ENCODE data around the gene DHRS1. TPM values are rescaled to one million over a fixed set of nuclear protein-coding genes. Genes with fewer than 3 reads are reported as not detected.
"Not testable (repeated sequence)": the region's sequence is repeated elsewhere in the genome, so short reads cannot be mapped to it uniquely, and the experiment has no call there.

The DHRS1 gene
- polyA plus RNA-seq, 3 donors: 11.3 to 26.4 (median 14.8) TPM

GRCh38 chr14:24260026-24260779 is 39.4 kb downstream of the DHRS1 start:
- H3K27ac ChIP-seq (ENCODE audit: low read depth, low read length): no peak overlapping the region
- WGBS, 3 donors: 77 to 84% (median 83%) methylated on average over 16 of the region's 16 CpGs

- WGBS, 3 donors: 74 to 77% (median 77%) methylated on average over 16 of the region's 16 CpGs
These were observed 40.1 kb downstream of the DHRS1 start for GRCh38 chr14:24259282-24260025.

DNA sequence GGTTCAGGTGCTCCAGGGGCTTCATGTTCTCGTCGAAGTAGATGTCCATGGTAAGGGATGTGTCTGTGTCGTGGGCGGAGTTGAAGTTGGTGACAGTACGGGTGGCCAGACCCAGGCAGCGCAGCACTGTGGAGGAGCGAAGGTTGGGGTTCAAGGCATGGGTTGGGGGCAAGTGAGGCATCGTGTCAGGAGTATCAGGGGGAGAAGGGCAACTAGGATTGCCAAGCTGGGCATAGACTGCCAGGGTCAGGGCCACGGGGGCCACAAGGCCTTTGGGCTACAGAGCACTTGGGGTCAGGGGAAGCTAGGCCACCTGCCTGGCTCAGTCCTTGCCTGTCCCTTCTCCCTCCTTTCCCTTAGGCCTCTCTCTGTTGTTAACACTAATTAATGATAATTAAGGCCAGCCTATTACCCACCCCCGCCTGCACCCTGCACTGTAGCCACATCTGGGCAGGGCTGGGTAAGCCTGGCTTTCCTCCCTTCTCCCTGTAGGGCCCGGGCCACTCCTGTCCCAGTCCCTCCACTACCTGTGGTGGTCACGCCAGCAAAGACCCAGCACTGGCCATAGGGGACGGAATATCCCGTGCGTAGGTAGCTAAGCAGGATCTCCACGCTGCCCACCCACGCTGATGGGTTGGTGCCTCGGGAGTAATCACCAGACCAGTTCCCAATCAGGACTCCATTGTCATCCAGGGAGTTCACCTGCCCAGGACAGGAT is 40.9 kb downstream of the DHRS1 start:
- no peak overlapping the region for H3K27ac ChIP-seq (ENCODE audit: low read depth, low read length)
- WGBS, 3 donors: 83 to 88% (median 88%) methylated on average over 18 of the region's 18 CpGs

More at GRCh38 chr14:24259282-24260025, 40.1 kb downstream of the DHRS1 start:
- no peak overlapping the region for H3K27ac ChIP-seq (ENCODE audit: low read depth, low read length)

DNA sequence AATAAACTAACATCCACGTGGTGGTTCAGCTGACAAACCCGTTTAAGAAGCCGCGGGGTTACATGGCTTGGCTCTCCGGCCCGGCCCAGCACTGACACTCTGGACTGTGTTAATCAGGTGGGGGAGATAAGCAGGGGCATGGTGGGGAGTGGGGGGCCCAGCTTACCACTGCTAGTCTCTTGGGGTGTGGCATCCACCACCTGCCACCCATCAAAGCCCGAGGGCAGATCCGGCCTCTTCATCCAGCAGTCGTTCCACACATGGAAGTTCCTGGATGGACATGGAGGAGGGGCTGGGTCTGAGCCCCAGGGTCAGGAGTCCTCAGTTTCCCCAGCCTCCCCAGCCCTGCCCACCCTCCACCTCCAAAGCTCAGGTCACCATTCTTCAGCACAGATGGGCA is 41.5 kb downstream of the DHRS1 start:
- 77 to 83% (median 82%) methylated on average over 9 of the region's 9 CpGs for WGBS, 3 donors
- H3K27ac ChIP-seq (ENCODE audit: low read depth, low read length): no peak overlapping the region

DNA sequence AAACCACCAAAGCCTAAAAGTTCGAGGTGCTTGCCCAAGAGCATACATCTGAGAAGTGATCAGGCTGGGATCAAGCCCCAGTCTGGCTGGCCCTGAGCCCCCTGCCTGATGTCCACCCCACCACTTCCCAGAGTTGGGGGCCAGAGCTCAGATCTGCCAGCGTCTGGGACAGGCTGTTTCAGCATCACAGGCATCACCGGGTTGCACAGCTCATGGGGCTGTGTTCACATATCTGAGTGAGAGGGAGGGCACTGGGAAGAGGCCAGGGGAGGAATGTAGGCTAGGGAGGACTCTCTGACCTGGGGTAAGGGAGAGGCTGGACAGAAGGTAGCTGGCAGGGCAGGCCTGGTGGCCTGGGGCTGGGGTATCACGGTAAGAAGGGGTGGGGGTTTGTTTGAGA is 42.6 kb downstream of the DHRS1 start:
- H3K27ac ChIP-seq (ENCODE audit: low read depth, low read length): no peak overlapping the region
- 67 to 76% (median 69%) methylated on average over 4 of the region's 4 CpGs for WGBS, 3 donors

DNA sequence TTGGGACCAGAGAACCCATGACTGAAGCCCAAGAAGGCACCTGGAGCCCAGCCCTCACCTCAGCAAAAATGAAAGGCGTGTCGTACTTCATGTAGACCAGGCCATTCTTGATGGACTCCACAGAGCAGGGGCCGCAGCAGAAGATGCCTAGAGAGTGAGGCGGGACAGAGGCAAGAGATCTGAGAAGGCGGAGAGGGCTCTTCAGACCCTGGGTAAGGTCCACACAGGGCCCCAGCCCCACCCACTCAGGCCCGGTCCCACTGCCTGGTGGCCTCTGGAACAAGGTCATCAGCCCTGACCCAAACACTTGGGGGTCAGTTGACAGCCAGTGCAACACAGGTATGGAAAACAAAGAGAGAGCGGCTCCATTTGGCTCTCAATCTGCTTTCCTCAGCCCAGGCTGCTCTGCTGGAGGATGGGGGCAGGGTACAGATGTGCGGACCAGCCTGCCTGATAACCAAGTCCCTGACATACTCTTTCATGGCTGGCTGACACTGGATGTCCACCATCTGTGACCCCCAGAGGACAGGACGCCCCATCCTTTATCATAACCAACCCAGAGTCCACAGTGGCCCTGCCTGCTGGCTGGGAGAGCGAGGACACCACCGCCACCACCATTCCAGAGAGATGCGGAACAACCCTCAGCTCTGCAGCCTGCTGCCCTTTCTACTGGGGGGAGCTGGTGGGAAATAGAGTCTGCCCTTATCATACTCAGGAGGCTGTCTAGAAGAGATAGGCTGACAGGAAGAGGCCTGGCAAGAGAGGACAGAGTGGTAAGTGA is 43.5 kb downstream of the DHRS1 start:
- WGBS, 3 donors: 94 to 95% (median 94%) methylated on average over 12 of the region's 12 CpGs

GRCh38 chr14:24255438-24255837 is 44.1 kb downstream of the DHRS1 start:
- no peak overlapping the region for H3K27ac ChIP-seq (ENCODE audit: low read depth, low read length)
- 79 to 89% (median 86%) methylated on average over 8 of the region's 8 CpGs for WGBS, 3 donors

More for the DNA sequence above, 43.5 kb downstream of the DHRS1 start:
- no peak overlapping the region for H3K27ac ChIP-seq (ENCODE audit: low read depth, low read length)

GRCh38 chr14:24254630-24255392 is 44.8 kb downstream of the DHRS1 start:
- WGBS, 3 donors: 90 to 95% (median 94%) methylated on average over 19 of the region's 19 CpGs
- H3K27ac ChIP-seq (ENCODE audit: low read depth, low read length): no peak overlapping the region

DNA sequence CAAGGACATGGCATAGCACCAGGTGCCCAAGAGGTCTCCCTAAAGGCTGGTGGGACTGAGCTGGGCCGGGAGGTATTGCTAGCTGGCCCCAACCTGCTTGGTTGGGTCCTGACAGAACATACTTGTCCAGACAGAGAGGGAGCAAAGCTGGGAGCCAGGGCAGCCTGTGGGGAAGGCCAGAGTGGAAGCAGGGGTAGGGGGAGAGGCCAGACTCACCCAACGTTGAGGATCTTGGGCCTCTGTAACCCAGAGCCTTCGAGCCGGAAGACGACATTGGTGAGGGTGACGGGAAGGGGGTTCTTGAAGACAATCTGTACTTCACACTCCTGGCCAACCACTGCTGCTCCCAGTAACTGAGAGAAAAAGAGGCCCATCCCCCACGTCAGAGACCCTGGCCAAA is 45.6 kb downstream of the DHRS1 start:
- H3K27ac ChIP-seq (ENCODE audit: low read depth, low read length): no peak overlapping the region
- WGBS, 3 donors: 78 to 89% (median 88%) methylated on average over 7 of the region's 7 CpGs

GRCh38 chr14:24252289-24253124 is 47.1 kb downstream of the DHRS1 start:
- WGBS, 3 donors: 77 to 85% (median 81%) methylated on average over 11 of the region's 11 CpGs
- H3K27ac ChIP-seq (ENCODE audit: low read depth, low read length): no peak overlapping the region

DNA sequence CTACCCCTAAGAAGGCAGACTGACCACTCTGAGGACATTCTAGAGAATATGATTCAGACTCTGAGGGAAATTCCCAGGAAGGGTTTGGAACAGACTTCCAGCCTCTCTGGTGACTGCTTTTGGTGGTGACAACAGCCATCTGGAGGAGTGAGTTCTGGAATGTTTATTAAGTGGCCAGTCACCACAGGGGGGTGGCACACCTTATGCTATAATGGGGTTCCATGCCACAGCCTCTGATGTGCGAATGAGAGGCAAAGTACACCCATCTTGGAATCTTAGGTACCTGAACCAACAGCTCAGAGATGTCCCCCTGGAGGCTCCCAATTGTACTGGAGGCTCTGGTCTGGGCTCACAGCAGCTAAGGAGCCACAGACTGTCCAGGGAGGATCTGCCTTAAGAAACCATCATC is 47.7 kb downstream of the DHRS1 start:
- WGBS, 3 donors: 94 to 95% (median 94%) methylated on average over 1 of the region's 1 CpG
- no peak overlapping the region for H3K27ac ChIP-seq (ENCODE audit: low read depth, low read length)

DNA sequence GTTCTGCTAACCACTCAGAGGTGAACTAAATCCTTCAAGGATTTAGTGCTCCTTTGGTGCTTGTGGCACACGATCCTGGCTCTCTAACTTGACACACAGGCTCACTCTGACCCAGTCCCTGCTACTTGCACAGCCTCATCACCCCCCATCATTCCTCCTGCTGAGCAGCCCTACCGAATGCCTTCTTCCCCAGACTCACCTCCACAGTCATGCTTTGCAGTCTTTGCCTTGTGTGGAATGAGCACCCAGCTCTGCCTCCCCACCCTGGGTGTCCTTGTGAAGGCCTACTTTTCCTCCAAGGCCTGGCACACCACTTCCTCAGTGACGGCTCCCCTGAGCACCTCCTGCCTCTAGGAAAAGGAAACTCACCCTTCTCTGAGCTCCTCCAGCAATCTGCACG is 49.2 kb downstream of the DHRS1 start:
- no peak overlapping the region for H3K27ac ChIP-seq (ENCODE audit: low read depth, low read length)
- 54 to 61% (median 56%) methylated on average over 4 of the region's 4 CpGs for WGBS, 3 donors

DNA sequence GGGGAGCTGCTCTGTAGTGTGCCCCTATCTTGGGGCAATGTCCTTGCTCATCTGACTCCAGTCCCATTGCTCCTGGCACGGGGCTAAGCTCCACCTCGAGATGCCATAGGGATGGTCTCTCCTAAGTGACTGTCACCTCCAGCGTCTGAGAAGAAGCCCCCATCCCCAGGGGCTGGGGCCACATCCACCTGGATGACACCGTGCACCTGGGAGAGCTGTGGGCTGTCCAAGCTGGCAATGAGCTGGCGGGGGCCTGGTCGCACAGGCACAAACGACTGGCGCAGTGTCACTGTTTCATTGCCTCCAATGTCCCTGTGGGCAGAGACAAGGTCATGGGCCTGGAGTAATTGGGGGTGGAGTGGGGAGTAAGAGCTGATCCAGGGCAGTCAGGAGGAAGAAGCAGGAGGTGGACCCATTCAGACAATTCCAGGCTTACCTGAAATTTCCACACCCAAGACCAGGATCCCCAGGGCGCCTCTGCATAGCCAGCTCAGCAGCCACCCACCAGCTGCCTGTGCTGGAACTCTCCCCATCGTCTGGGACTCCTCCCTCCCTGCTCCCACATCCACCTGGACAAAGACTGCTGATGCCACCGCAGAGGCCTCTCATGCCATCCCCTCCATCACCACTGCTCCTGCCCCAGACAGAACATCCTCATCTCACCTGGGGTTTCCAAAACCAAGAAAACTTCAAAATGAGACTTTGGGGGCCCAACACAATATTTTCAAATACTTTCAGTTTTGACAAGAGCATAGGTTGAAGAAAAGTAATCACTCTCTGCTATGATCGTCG is 50.2 kb downstream of the DHRS1 start:
- H3K27ac ChIP-seq (ENCODE audit: low read depth, low read length): no peak overlapping the region
- 68 to 82% (median 77%) methylated on average over 13 of the region's 13 CpGs for WGBS, 3 donors

- H3K27ac ChIP-seq (ENCODE audit: low read depth, low read length): no peak overlapping the region
- WGBS, 3 donors: 73 to 78% (median 75%) methylated on average over 7 of the region's 7 CpGs
These were observed 52.2 kb downstream of the DHRS1 start for GRCh38 chr14:24247422-24247821.

DNA sequence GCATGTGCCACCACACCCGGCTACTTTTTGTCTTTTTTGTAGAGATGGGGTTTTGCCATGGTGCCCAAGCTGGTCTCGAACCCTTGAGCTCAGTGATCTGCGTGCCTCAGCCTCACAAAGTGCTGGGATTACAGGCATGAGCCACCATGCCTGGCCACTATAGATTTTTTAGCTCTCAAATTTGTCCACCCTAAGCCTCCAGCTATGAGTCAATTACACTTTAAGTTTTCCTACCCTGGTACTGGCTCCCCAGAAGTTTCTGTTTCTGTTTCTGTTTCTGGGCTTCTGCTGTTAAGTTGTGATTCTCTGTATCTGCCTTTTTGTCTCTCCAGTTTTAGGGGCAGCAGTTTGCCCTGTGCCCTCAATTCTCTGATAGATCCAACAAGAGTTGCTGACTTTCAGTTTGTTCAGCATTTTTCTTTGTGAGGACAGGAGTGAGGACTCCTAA is 52.8 kb downstream of the DHRS1 start:
- H3K27ac ChIP-seq (ENCODE audit: low read depth, low read length): no peak overlapping the region

GRCh38 chr14:24245350-24245749 is 54.2 kb downstream of the DHRS1 start:
- WGBS, 3 donors: 84 to 95% (median 92%) methylated on average over 11 of the region's 11 CpGs
- not testable (repeated sequence) for H3K27ac ChIP-seq (ENCODE audit: low read depth, low read length)

More for the DNA sequence above, 52.8 kb downstream of the DHRS1 start:
- WGBS, 3 donors: 80 to 88% (median 87%) methylated on average over 3 of the region's 3 CpGs

Measured in adipose tissue (tissue), 3 donors.